DND-41 (cell line): ENCODE measurements around the gene RUBCNL.

Source experiments
- ATAC-seq: fragments of 200-7000 bp; cut with Tn5 transposase; 3 replicates; pipeline ENCODE4 v1.9.1; 2021; ENCODE audit warnings: low read depth; ENCODE audit not compliant: insufficient read depth
- DNase-seq: peaks from one replicate; pipeline ENCODE4 v3.0.0-alpha.2; 2020
- H2AFZ ChIP-seq: 2 replicates; pipeline ENCODE4 v1.6.0; 2012; ENCODE audit warnings: low read depth, low read length
- H3K27ac ChIP-seq: 2 replicates; pipeline ENCODE4 v1.5.1; 2012; ENCODE audit warnings: low read length, inconsistent platforms
- H3K27me3 ChIP-seq: fragments of 200-600 bp; sonication (generic); 2 replicates; pipeline ENCODE4 v1.6.0; 2012; ENCODE audit warnings: low read length, mild to moderate bottlenecking, inconsistent platforms; ENCODE audit not compliant: insufficient read depth, poor library complexity
- H3K36me3 ChIP-seq: 2 replicates; pipeline ENCODE4 v1.5.1; 2012; ENCODE audit warnings: low read length, inconsistent platforms; ENCODE audit not compliant: insufficient read depth
- H3K4me1 ChIP-seq: 2 replicates; pipeline ENCODE4 v1.5.1; 2012; ENCODE audit warnings: mild to moderate bottlenecking, low read length; ENCODE audit not compliant: insufficient read depth
- H3K4me2 ChIP-seq: 2 replicates; pipeline ENCODE4 v1.6.0; 2012; ENCODE audit warnings: mild to moderate bottlenecking, moderate library complexity, low read length, inconsistent platforms; ENCODE audit not compliant: insufficient read depth
- H3K4me3 ChIP-seq, 2 experiments: fragments of 200-600 bp in 1 of 2; shearing (Covaris generic) in 1 of 2; 2 replicates each; pipeline ENCODE4 v1.5.1; 2012 to 2016; ENCODE audit warnings: inconsistent platforms in 2 of 2, low read length in 2 of 2, mild to moderate bottlenecking in 2 of 2, low read depth in 1 of 2, moderate library complexity in 1 of 2
- H3K79me2 ChIP-seq: 2 replicates; pipeline ENCODE4 v1.6.0; 2012; ENCODE audit warnings: low read length, inconsistent platforms; ENCODE audit not compliant: insufficient read depth
- H3K9ac ChIP-seq: 2 replicates; pipeline ENCODE4 v1.6.0; 2012; ENCODE audit warnings: low read depth, mild to moderate bottlenecking, inconsistent platforms, low read length, moderate library complexity
- H3K9me3 ChIP-seq: 2 replicates; pipeline ENCODE4 v1.5.1; 2012; ENCODE audit warnings: low read length, moderate library complexity, mild to moderate bottlenecking, inconsistent platforms; ENCODE audit not compliant: insufficient read depth, severe bottlenecking
- H4K20me1 ChIP-seq: 2 replicates; pipeline ENCODE4 v1.6.0; 2012; ENCODE audit warnings: low read length; ENCODE audit not compliant: insufficient read depth
- CTCF ChIP-seq: IDR thresholded peaks from 2 replicates; pipeline ENCODE4 v1.5.1; 2012; ENCODE audit warnings: borderline replicate concordance, low read length, moderate library complexity, mild to moderate bottlenecking; ENCODE audit not compliant: poor library complexity, severe bottlenecking; ENCODE audit errors: extremely low read depth
- EZH2 ChIP-seq: IDR thresholded peaks from 3 replicates; pipeline ENCODE4 v1.6.1; 2012; ENCODE audit warnings: borderline replicate concordance, low read depth, mild to moderate bottlenecking, moderate library complexity, low read length, inconsistent platforms; ENCODE audit not compliant: severe bottlenecking

Gene RUBCNL

GRCh38 chr13:46342538-46342937 lies 44.5 kb downstream of the RUBCNL start:
- Histone ChIP-seq H2AFZ (no peak overlapping the region), H3K36me3 (0 out of 2 replicates have a peak, but pooled peaks cover 6% of the 10 kb centered on the region), H3K79me2 (no peaks in the 10 kb centered on the region), H3K27me3 (no peaks in the 10 kb centered on the region), H3K9me3 (no peaks in the 10 kb centered on the region), H3K9ac (no peak overlapping the region), H3K27ac (no peak overlapping the region), H3K4me2 (no peak overlapping the region), H3K4me3 (no peak overlapping the region), H3K4me1 (no peaks in the 10 kb centered on the region), H4K20me1 (no peaks in the 10 kb centered on the region)
- DNase-seq = no peak
- TF ChIP-seq EZH2 (no peak), CTCF (peak; percentile 31)
- ATAC-seq = no peak

GRCh38 chr13:46341112-46341711 lies 45.8 kb downstream of the RUBCNL start:
- Histone ChIP-seq H3K4me1 (no peaks in the 10 kb centered on the region), H3K79me2 (no peaks in the 10 kb centered on the region), H3K27ac (no peak overlapping the region), H3K36me3 (0 out of 2 replicates have a peak, but pooled peaks cover 6% of the 10 kb centered on the region), H4K20me1 (no peaks in the 10 kb centered on the region), H3K9me3 (peaks cover 3% of the 10 kb centered on the region), H3K4me2 (no peak overlapping the region), H3K9ac (no peak overlapping the region), H3K4me3 (no peak overlapping the region), H3K27me3 (no peaks in the 10 kb centered on the region), H2AFZ (no peak overlapping the region)
- no peak for DNase-seq
- ATAC-seq = peak; percentile 52; the same call in 2 of the 3 replicates
- TF ChIP-seq CTCF = no peak
- no peak for TF ChIP-seq EZH2

- 0 out of 2 replicates have a peak, but pooled peaks cover 6% of the 10 kb centered on the region for H3K36me3 ChIP-seq
- TF ChIP-seq EZH2 = no peak
- no peak for TF ChIP-seq CTCF
- no peak overlapping the region for H2AFZ ChIP-seq
- H3K4me2 ChIP-seq = no peak overlapping the region
- no peak overlapping the region for H3K4me3 ChIP-seq
- H3K9ac ChIP-seq = no peak overlapping the region
- H3K27ac ChIP-seq = no peak overlapping the region
- H3K9me3 ChIP-seq = peaks cover 3% of the 10 kb centered on the region
- ATAC-seq (no peak), DNase-seq (no peak)
- no peaks in the 10 kb centered on the region for H4K20me1 ChIP-seq
- H3K79me2 ChIP-seq = no peaks in the 10 kb centered on the region
- no peaks in the 10 kb centered on the region for H3K27me3 ChIP-seq
- H3K4me1 ChIP-seq = no peaks in the 10 kb centered on the region
Measured at GRCh38 chr13:46340631-46341111, 46.4 kb downstream of the RUBCNL start.
